GM12878 (cell line): ENCODE results near the gene MRS2. TPM values are rescaled to one million over a fixed set of nuclear protein-coding genes. Genes with fewer than 3 reads are reported as not detected.

Experiments used
- ATAC-seq: fragments of 200-7000 bp; cut with Tn5 transposase; 3 replicates; pipeline ENCODE4 v1.9.1; 2020; ENCODE audit warnings: mild to moderate bottlenecking, moderate library complexity
- BruUV-seq: library from RNA; stranded (reverse); fragments of 400-500 nt; replicated peaks from 2 replicates; lab custom pipeline; 2021; lab: Mats Ljungman, UMichigan
- CTCF ChIA-PET: fragments of 300-600 bp; sonication (Branson Sonifier 250); formaldehyde crosslinking; extraction: SDS; loops from one replicate; lab custom pipeline; 2021; ENCODE audit warnings: inconsistent platforms; lab: Yijun Ruan, JAX
- POLR2A ChIA-PET: fragments of 350-600 bp; formaldehyde crosslinking; extraction: SDS; loops from one replicate; lab custom pipeline; 2021; ENCODE audit warnings: inconsistent platforms; lab: Charles Lee
- RAD21 ChIA-PET: fragments of 300-600 bp; sonication (Branson Sonifier 250); formaldehyde crosslinking; loops from one replicate; lab custom pipeline; 2023; ENCODE audit warnings: antibody characterized with exemption; ENCODE audit not compliant: unreplicated experiment; lab: Charles Lee
- SMC1A ChIA-PET: fragments of 300-600 bp; sonication (Branson Sonifier 250); formaldehyde crosslinking; loops from one replicate; lab custom pipeline; 2023; ENCODE audit not compliant: unreplicated experiment, uncharacterized antibody; lab: Charles Lee
- DNase-seq: peaks from one replicate; pipeline ENCODE4 v3.0.0-alpha.2; 2011; ENCODE audit warnings: low read depth, low spot score
- FAIRE-seq: peaks from 3 replicates; lab custom pipeline; 2011; peaks lifted over from hg19 to GRCh38; lab: Jason Lieb, UNC
- H2AFZ ChIP-seq: 2 replicates; pipeline ENCODE4 v1.6.0; 2011; ENCODE audit warnings: low read depth, low read length, control low read depth; ENCODE audit not compliant: control insufficient read depth
- H3K27ac ChIP-seq: 2 replicates; pipeline ENCODE4 v1.5.1; 2011; ENCODE audit warnings: control low read depth; ENCODE audit not compliant: control insufficient read depth, insufficient read depth
- H3K27me3 ChIP-seq, 2 experiments: replicated peaks in 1 of 2; 2 replicates each; pipeline versions ENCODE4 v1.6.0 to v1.6.1; 2011; ENCODE audit warnings: low read length in 1 of 2; ENCODE audit not compliant: control insufficient read depth in 2 of 2, insufficient read depth in 2 of 2
- H3K36me3 ChIP-seq, 2 experiments: 2 replicates each; pipeline ENCODE4 v1.5.1; 2011; ENCODE audit warnings: low read length in 1 of 2; ENCODE audit not compliant: control insufficient read depth in 2 of 2, insufficient read depth in 2 of 2
- H3K4me1 ChIP-seq: 2 replicates; pipeline ENCODE4 v1.6.1; 2011; ENCODE audit warnings: mild to moderate bottlenecking, low read length, moderate library complexity, mixed read lengths; ENCODE audit not compliant: control insufficient read depth, insufficient read depth
- H3K4me2 ChIP-seq: 2 replicates; pipeline ENCODE4 v1.6.0; 2011; ENCODE audit warnings: control low read depth; ENCODE audit not compliant: control insufficient read depth, insufficient read depth
- H3K4me3 ChIP-seq: fragments of 200-600 bp; sonication (generic); 2 replicates; pipeline ENCODE4 v1.5.1; 2016
- H3K79me2 ChIP-seq: 2 replicates; pipeline ENCODE4 v1.6.0; 2011; ENCODE audit warnings: low read length; ENCODE audit not compliant: control insufficient read depth, insufficient read depth
- H3K9ac ChIP-seq: 2 replicates; pipeline ENCODE4 v1.8.0; 2011; ENCODE audit warnings: low read length, control low read depth, mixed read lengths; ENCODE audit not compliant: control insufficient read depth, insufficient read depth
- H3K9me3 ChIP-seq: replicated peaks from 3 replicates; pipeline ENCODE4 v1.5.1; 2011; ENCODE audit warnings: mild to moderate bottlenecking, low read length; ENCODE audit not compliant: control insufficient read depth, insufficient read depth
- H4K20me1 ChIP-seq: 2 replicates; pipeline ENCODE4 v1.6.0; 2011; ENCODE audit not compliant: control insufficient read depth, insufficient read depth
- FOXK2 ChIP-seq: fragments of 450-650 bp; IDR thresholded peaks from 2 replicates; pipeline ENCODE4 v1.6.1; 2017; ENCODE audit warnings: mild to moderate bottlenecking, moderate library complexity
- KLF5 ChIP-seq: fragments of 450-650 bp; IDR thresholded peaks from 2 replicates; pipeline ENCODE4 v1.6.1; 2014; ENCODE audit warnings: mild to moderate bottlenecking; ENCODE audit not compliant: partially characterized antibody
- MEF2B ChIP-seq: fragments of 450-650 bp; IDR thresholded peaks from 2 replicates; pipeline ENCODE4 v1.6.1; 2018; ENCODE audit warnings: mild to moderate bottlenecking, moderate library complexity; ENCODE audit not compliant: partially characterized antibody, poor library complexity, severe bottlenecking
- MLLT1 ChIP-seq: fragments of 450-650 bp; IDR thresholded peaks from 2 replicates; pipeline ENCODE4 v1.6.1; 2016; ENCODE audit warnings: mild to moderate bottlenecking
- NFYB ChIP-seq: IDR thresholded peaks from 2 replicates; pipeline ENCODE4 v1.6.1; 2011; ENCODE audit warnings: low read depth, mild to moderate bottlenecking, low read length, improper control_type of control experiment, moderate library complexity; ENCODE audit not compliant: insufficient read depth
- POLR2AphosphoS2 ChIP-seq: IDR thresholded peaks from 2 replicates; pipeline ENCODE4 v1.6.1; 2011; ENCODE audit warnings: low read depth, mild to moderate bottlenecking, low read length, improper control_type of control experiment, moderate library complexity
- POU2F2 ChIP-seq: IDR thresholded peaks from 3 replicates; pipeline ENCODE4 v1.6.1; 2011; ENCODE audit warnings: low read depth, mild to moderate bottlenecking, low read length, borderline replicate concordance
- RBBP5 ChIP-seq: fragments of 200-600 bp; sonication (generic); conservative IDR thresholded peaks from 2 replicates; pipeline ENCODE4 v1.6.1; 2016
- SIN3A ChIP-seq: IDR thresholded peaks from 2 replicates; pipeline ENCODE4 v1.6.1; 2012; ENCODE audit warnings: low read depth, low read length, improper control_type of control experiment
- SKIL ChIP-seq: fragments of 450-650 bp; IDR thresholded peaks from 2 replicates; pipeline ENCODE4 v1.6.1; 2017; ENCODE audit warnings: mild to moderate bottlenecking, low read depth, inconsistent platforms; ENCODE audit not compliant: poor library complexity, severe bottlenecking
- STAT3 ChIP-seq: IDR thresholded peaks from 2 replicates; pipeline ENCODE4 v1.6.1; 2011; ENCODE audit warnings: low read depth, low read length, improper control_type of control experiment
- ZNF384 ChIP-seq: IDR thresholded peaks from 2 replicates; pipeline ENCODE4 v1.6.1; 2012; ENCODE audit warnings: low read depth, mild to moderate bottlenecking, low read length, improper control_type of control experiment, borderline replicate concordance
- ZSCAN29 ChIP-seq: fragments of 450-650 bp; IDR thresholded peaks from 2 replicates; pipeline ENCODE4 v1.6.1; 2017; ENCODE audit warnings: mild to moderate bottlenecking, moderate library complexity
- in situ Hi-C: fragments of 300-500 bp; cut with MboI; formaldehyde crosslinking; loops from 9 replicates; pipeline ENCODE4 v1.14.3; 2018; ENCODE audit warnings: mixed read lengths
- intact Hi-C: fragments of 100-400 bp; cut with micrococcal nuclease; formaldehyde crosslinking; loops from one replicate; pipeline ENCODE4 v1.14.2; 2022; ENCODE audit not compliant: unreplicated experiment
- polyA plus RNA-seq, 11 experiments: library from polyadenylated mRNA; depleted of rRNA in 4 of 11; unstranded in 6 of 11; stranded (reverse) in 5 of 11; fragments of >200 nt; fragmentation: Nextera tagmentation in 4 of 11; fragmentation: Illumina TruSeq in 1 of 11; extraction: Ambion mirVana in 4 of 11; extraction: Trizol in 1 of 11; gene quantifications; 1 replicate in 1 of 11; 2 replicates in 10 of 11; pipeline versions ENCODE4 v1.2.1 to v1.2.3, GENCODE V29; 2011 to 2016; ENCODE audit warnings: inconsistent platforms in 2 of 11, missing spikeins in 2 of 11, low read depth in 1 of 11
- small RNA-seq: library from RNA; depleted of rRNA; stranded (forward); fragments of <200 nt; gene quantifications from one replicate; pipeline ENCODE3, GENCODE V24; 2014
- total RNA-seq, 4 experiments: library from RNA; depleted of rRNA in 3 of 4; stranded (reverse); fragments of >200 nt in 3 of 4; fragmentation: Illumina TruSeq in 1 of 4; extraction: Trizol in 1 of 4; gene quantifications; 2 replicates each; pipeline versions ENCODE4 v1.2.1 to v1.2.3, GENCODE V29; 2013 to 2021

The MRS2 gene
- total and polyA plus RNA-seq, 10 of the 15 experiments (the other 5 are each of a cell fraction or from before 2014, with no cell fraction given), result 7.5 to 29.9 (median 24.2) TPM

- TF ChIP-seq SKIL, result no peak
- TF ChIP-seq MLLT1, result no peak
- TF ChIP-seq SIN3A, result no peak
- no peak for TF ChIP-seq KLF5
- TF ChIP-seq POLR2AphosphoS2, result no peak
- TF ChIP-seq NFYB, result no peak
Measured at GRCh38 chr6:24469811-24470210, 67.1 kb downstream of the MRS2 start (continued).

- in situ Hi-C loops, result no loop called here
- BruUV-seq, result no TSS peak
- RAD21 ChIA-PET, result no interaction called here
Measured at GRCh38 chr6:24472181-24472580, 69.4 kb downstream of the MRS2 start.

More at GRCh38 chr6:24472181-24472580, 69.4 kb downstream of the MRS2 start:
- no peaks in the 10 kb centered on the region for H3K4me1 ChIP-seq
- H3K4me3 ChIP-seq, result no peak overlapping the region
- ChIA-PET CTCF (no interaction called here), POLR2A (no interaction called here), SMC1A (interaction anchor here (0.7 to 1.6 kb wide), 2 partner anchors 14 to 29 kb away, joined by 3 read pairs; no protein-coding TSS in a partner anchor)
- TF ChIP-seq ZNF384 (no peak), ZSCAN29 (no peak), RBBP5 (no peak), POU2F2 (no peak), STAT3 (no peak), MEF2B (no peak), FOXK2 (no peak)
- FAIRE-seq, result no peak
- H3K9ac ChIP-seq, result no peak overlapping the region
- DNase-seq, result no peak
- H2AFZ ChIP-seq, result no peak overlapping the region
- no peaks in the 10 kb centered on the region for H3K9me3 ChIP-seq
- ATAC-seq, result no peak
- H4K20me1 ChIP-seq, result no peaks in the 10 kb centered on the region
- intact Hi-C loops, result no loop called here
- H3K36me3 ChIP-seq, result no peaks in the 10 kb centered on the region
- no peak overlapping the region for H3K27ac ChIP-seq
- H3K79me2 ChIP-seq, result no peaks in the 10 kb centered on the region
- H3K4me2 ChIP-seq, result no peak overlapping the region
- H3K27me3 ChIP-seq, result no peaks in the 10 kb centered on the region

Small RNA genes lying within 50 kb of the gene (small RNA-seq; reads per million reads assigned to genes)
- not detected for gene RNU6-391P

Other genes starting within 250 kb of the MRS2 start
- gene DCDC2, start 44.9 kb upstream of the MRS2 start, total RNA-seq (2014; rRNA removed), result under 0.01 TPM in 1 of 2 replicates, not detected in the other
- not detected in 2 replicates for gene DCDC2, start 44.9 kb upstream of the MRS2 start, total RNA-seq (2014; rRNA removed; fragmentation: Illumina TruSeq; extraction: Trizol)
- gene DCDC2, start 44.9 kb upstream of the MRS2 start, total RNA-seq (2021), result not detected in 2 replicates
- gene DCDC2, start 44.9 kb upstream of the MRS2 start, polyA plus RNA-seq (2011; rRNA removed), result not detected in 2 replicates
- 0.03 and 0.11 TPM in 2 replicates for gene DCDC2, start 44.9 kb upstream of the MRS2 start, polyA plus RNA-seq (2014; fragmentation: Illumina TruSeq; extraction: Trizol)
- gene DCDC2, start 44.9 kb upstream of the MRS2 start, polyA plus RNA-seq (2014; fragmentation: Nextera tagmentation; extraction: Ambion mirVana), result not detected
- gene DCDC2, start 44.9 kb upstream of the MRS2 start, polyA plus RNA-seq (2014; rRNA removed), result not detected in 2 replicates
- not detected for gene DCDC2, start 44.9 kb upstream of the MRS2 start, polyA plus RNA-seq (2016; fragmentation: Nextera tagmentation; extraction: Ambion mirVana)
- gene GPLD1, start 86.6 kb downstream of the MRS2 start, total RNA-seq (2014; rRNA removed), result 1.0 TPM in 2 replicates
- gene GPLD1, start 86.6 kb downstream of the MRS2 start, total RNA-seq (2014; rRNA removed; fragmentation: Illumina TruSeq; extraction: Trizol), result 0.60 and 1.0 TPM in 2 replicates
- gene GPLD1, start 86.6 kb downstream of the MRS2 start, total RNA-seq (2021), result 1.0 and 1.2 TPM in 2 replicates
- gene GPLD1, start 86.6 kb downstream of the MRS2 start, polyA plus RNA-seq (2011; rRNA removed), result 0.73 and 0.75 TPM in 2 replicates
- gene GPLD1, start 86.6 kb downstream of the MRS2 start, polyA plus RNA-seq (2014; fragmentation: Illumina TruSeq; extraction: Trizol), result 0.51 and 0.60 TPM in 2 replicates
- gene GPLD1, start 86.6 kb downstream of the MRS2 start, polyA plus RNA-seq (2014; fragmentation: Nextera tagmentation; extraction: Ambion mirVana), result under 1 TPM; 0.13 to 0.16 TPM
- 0.46 and 0.99 TPM in 2 replicates for gene GPLD1, start 86.6 kb downstream of the MRS2 start, polyA plus RNA-seq (2014; rRNA removed)
- gene GPLD1, start 86.6 kb downstream of the MRS2 start, polyA plus RNA-seq (2016; fragmentation: Nextera tagmentation; extraction: Ambion mirVana), result under 1 TPM; 0.04 to 0.66 TPM
- gene ALDH5A1, start 92.0 kb downstream of the MRS2 start, total RNA-seq (2014; rRNA removed), result 10.2 and 10.6 TPM in 2 replicates
- gene ALDH5A1, start 92.0 kb downstream of the MRS2 start, total RNA-seq (2014; rRNA removed; fragmentation: Illumina TruSeq; extraction: Trizol), result 6.5 and 8.5 TPM in 2 replicates
- 13.8 and 15.3 TPM in 2 replicates for gene ALDH5A1, start 92.0 kb downstream of the MRS2 start, total RNA-seq (2021)
- gene ALDH5A1, start 92.0 kb downstream of the MRS2 start, polyA plus RNA-seq (2011; rRNA removed), result 6.2 and 7.7 TPM in 2 replicates
- gene ALDH5A1, start 92.0 kb downstream of the MRS2 start, polyA plus RNA-seq (2014; fragmentation: Illumina TruSeq; extraction: Trizol), result 12.5 and 13.5 TPM in 2 replicates
- gene ALDH5A1, start 92.0 kb downstream of the MRS2 start, polyA plus RNA-seq (2014; fragmentation: Nextera tagmentation; extraction: Ambion mirVana), result 1 to 10 TPM; 2.6 to 6.9 TPM
- 10.6 and 11.0 TPM in 2 replicates for gene ALDH5A1, start 92.0 kb downstream of the MRS2 start, polyA plus RNA-seq (2014; rRNA removed)
- gene ALDH5A1, start 92.0 kb downstream of the MRS2 start, polyA plus RNA-seq (2016; fragmentation: Nextera tagmentation; extraction: Ambion mirVana), result 10 to 100 TPM in 1 of 2 experiments, 1 to 10 TPM in 1; 8.2 to 11.9 TPM
- 0.05 TPM in 1 of 2 replicates, not detected in the other for gene KIAA0319, start 243.3 kb downstream of the MRS2 start, total RNA-seq (2014; rRNA removed)
- 0.04 TPM in 1 of 2 replicates, not detected in the other for gene KIAA0319, start 243.3 kb downstream of the MRS2 start, total RNA-seq (2014; rRNA removed; fragmentation: Illumina TruSeq; extraction: Trizol)
- 0.03 and 0.05 TPM in 2 replicates for gene KIAA0319, start 243.3 kb downstream of the MRS2 start, total RNA-seq (2021)
- gene KIAA0319, start 243.3 kb downstream of the MRS2 start, polyA plus RNA-seq (2011; rRNA removed), result 0.01 TPM in 1 of 2 replicates, not detected in the other
- 0.06 and 0.09 TPM in 2 replicates for gene KIAA0319, start 243.3 kb downstream of the MRS2 start, polyA plus RNA-seq (2014; fragmentation: Illumina TruSeq; extraction: Trizol)
- under 1 TPM in 1 of 2 experiments, not detected in 1; 0.02 TPM for gene KIAA0319, start 243.3 kb downstream of the MRS2 start, polyA plus RNA-seq (2014; fragmentation: Nextera tagmentation; extraction: Ambion mirVana)
- gene KIAA0319, start 243.3 kb downstream of the MRS2 start, polyA plus RNA-seq (2014; rRNA removed), result 0.03 and 0.08 TPM in 2 replicates
- under 1 TPM; 0.05 to 0.09 TPM for gene KIAA0319, start 243.3 kb downstream of the MRS2 start, polyA plus RNA-seq (2016; fragmentation: Nextera tagmentation; extraction: Ambion mirVana)